IMR-90 (cell line): Measurements from ENCODE around the gene CCDC102B. TPM values are rescaled to one million over a fixed set of nuclear protein-coding genes. Genes with fewer than 3 reads are reported as not detected.

Experiments used
- ATAC-seq: fragments of 200-7000 bp; cut with Tn5 transposase; 2 replicates; pipeline ENCODE4 v1.9.1; 2020; ENCODE audit warnings: low read depth, mild to moderate bottlenecking, moderate library complexity
- BruUV-seq: library from RNA; stranded (reverse); fragments of 400-500 nt; replicated peaks from 2 replicates; lab custom pipeline; 2021; lab: Mats Ljungman, UMichigan
- CTCF ChIA-PET: fragments of 300-600 bp; formaldehyde crosslinking; extraction: SDS; loops from one replicate; lab custom pipeline; 2021; ENCODE audit warnings: antibody characterized with exemption; lab: Yijun Ruan, JAX
- POLR2A ChIA-PET: fragments of 300-600 bp; sonication (Branson Sonifier 250); formaldehyde crosslinking; loops from one replicate; lab custom pipeline; 2022; ENCODE audit warnings: antibody characterized with exemption; ENCODE audit not compliant: unreplicated experiment; lab: Charles Lee
- DNase-seq: peaks from one replicate; pipeline ENCODE4 v3.0.0; 2013
- H2AFZ ChIP-seq: replicated peaks from 2 replicates; pipeline ENCODE3; 2013; ENCODE audit warnings: low read length, mild to moderate bottlenecking; ENCODE audit not compliant: poor library complexity
- H2AK5ac ChIP-seq: 2 replicates; pipeline ENCODE4 v1.6.1; 2013; ENCODE audit warnings: low read depth, low read length, inconsistent platforms
- H2AK9ac ChIP-seq: replicated peaks from 2 replicates; pipeline ENCODE3; 2013; ENCODE audit warnings: mild to moderate bottlenecking, low read depth, low read length, moderate library complexity; ENCODE audit not compliant: poor library complexity
- H2BK120ac ChIP-seq: 2 replicates; pipeline ENCODE4 v1.6.1; 2013; ENCODE audit warnings: low read depth, low read length, inconsistent platforms
- H2BK15ac ChIP-seq: 3 replicates; pipeline ENCODE4 v1.6.1; 2013; ENCODE audit warnings: low read depth, low read length, inconsistent platforms
- H2BK20ac ChIP-seq: 2 replicates; pipeline ENCODE4 v1.6.1; 2013; ENCODE audit warnings: low read depth, mild to moderate bottlenecking, inconsistent platforms, low read length, moderate library complexity
- H2BK5ac ChIP-seq: 2 replicates; pipeline ENCODE4 v1.6.1; 2013; ENCODE audit warnings: mild to moderate bottlenecking, low read depth, low read length, inconsistent platforms; ENCODE audit not compliant: poor library complexity, severe bottlenecking
- H3K14ac ChIP-seq: replicated peaks from 2 replicates; pipeline ENCODE4 v1.6.1; 2013; ENCODE audit warnings: low read depth, low read length, inconsistent platforms
- H3K18ac ChIP-seq: 2 replicates; pipeline ENCODE4 v1.6.1; 2013; ENCODE audit warnings: low read depth, low read length, control low read depth
- H3K23ac ChIP-seq: 2 replicates; pipeline ENCODE4 v1.6.1; 2013; ENCODE audit warnings: low read depth, low read length, inconsistent platforms
- H3K27ac ChIP-seq: 2 replicates; pipeline ENCODE4 v1.5.1; 2013; ENCODE audit warnings: mild to moderate bottlenecking, control low read depth, low read length; ENCODE audit not compliant: insufficient read depth
- H3K27me3 ChIP-seq: 2 replicates; pipeline ENCODE4 v1.6.1; 2013; ENCODE audit warnings: low read length; ENCODE audit not compliant: control insufficient read depth, insufficient read depth
- H3K36me3 ChIP-seq: 2 replicates; pipeline ENCODE4 v1.6.1; 2013; ENCODE audit warnings: low read length, mixed read lengths; ENCODE audit not compliant: control insufficient read depth, insufficient read depth
- H3K4ac ChIP-seq: 2 replicates; pipeline ENCODE4 v1.6.1; 2013; ENCODE audit warnings: low read depth, low read length, inconsistent platforms
- H3K4me1 ChIP-seq: 2 replicates; pipeline ENCODE4 v1.6.1; 2013; ENCODE audit warnings: low read length, mixed read lengths; ENCODE audit not compliant: control insufficient read depth, insufficient read depth
- H3K4me2 ChIP-seq: 2 replicates; pipeline ENCODE4 v1.6.1; 2013; ENCODE audit warnings: low read depth, mild to moderate bottlenecking, control low read depth, low read length, moderate library complexity
- H3K4me3 ChIP-seq: 2 replicates; pipeline ENCODE4 v1.5.1; 2013; ENCODE audit warnings: low read depth, mild to moderate bottlenecking, control low read depth, low read length, moderate library complexity; ENCODE audit not compliant: insufficient read depth
- H3K56ac ChIP-seq: 2 replicates; pipeline ENCODE4 v1.6.1; 2013; ENCODE audit warnings: low read length, inconsistent platforms; ENCODE audit not compliant: insufficient read depth; ENCODE audit errors: extremely low read depth
- H3K79me1 ChIP-seq, 2 experiments: 2 replicates each; pipeline ENCODE4 v1.6.1; 2013; ENCODE audit warnings: low read length in 2 of 2, inconsistent platforms in 1 of 2, low read depth in 1 of 2
- H3K9ac ChIP-seq: 2 replicates; pipeline ENCODE4 v1.6.1; 2013; ENCODE audit warnings: low read depth, low read length, control low read depth
- H3K9me1 ChIP-seq: 2 replicates; pipeline ENCODE4 v1.6.1; 2013; ENCODE audit warnings: low read length, inconsistent platforms; ENCODE audit not compliant: insufficient read depth
- H3K9me3 ChIP-seq: 2 replicates; pipeline ENCODE4 v1.6.1; 2013; ENCODE audit warnings: low read length; ENCODE audit not compliant: control insufficient read depth, insufficient read depth
- H4K20me1 ChIP-seq: 2 replicates; pipeline ENCODE4 v1.6.1; 2013; ENCODE audit warnings: low read length, inconsistent platforms; ENCODE audit not compliant: insufficient read depth
- H4K5ac ChIP-seq: 2 replicates; pipeline ENCODE4 v1.6.1; 2013; ENCODE audit warnings: mild to moderate bottlenecking, low read depth, low read length, control low read depth
- H4K8ac ChIP-seq, 2 experiments: 2 replicates each; pipeline ENCODE4 v1.6.1; 2013; ENCODE audit warnings: low read depth in 2 of 2, low read length in 2 of 2, control low read depth in 1 of 2, inconsistent platforms in 1 of 2
- H4K91ac ChIP-seq: 2 replicates; pipeline ENCODE4 v1.6.1; 2013; ENCODE audit warnings: low read depth, low read length, inconsistent platforms; ENCODE audit not compliant: insufficient read depth
- BHLHE40 ChIP-seq: fragments of 150-350 bp; IDR thresholded peaks from 2 replicates; pipeline ENCODE4 v1.6.1; 2016; ENCODE audit warnings: mild to moderate bottlenecking, low read depth, low read length
- CEBPB ChIP-seq: IDR thresholded peaks from 2 replicates; pipeline ENCODE4 v1.6.1; 2012; ENCODE audit warnings: low read depth, low read length, improper control_type of control experiment
- ELK1 ChIP-seq: fragments of 150-350 bp; IDR thresholded peaks from 2 replicates; pipeline ENCODE4 v1.6.1; 2016; ENCODE audit warnings: low read depth, mild to moderate bottlenecking, low read length, moderate library complexity, borderline replicate concordance
- FOS ChIP-seq: fragments of 150-350 bp; IDR thresholded peaks from 2 replicates; pipeline ENCODE4 v1.6.1; 2016; ENCODE audit warnings: low read depth, low read length
- NFE2L2 ChIP-seq: fragments of 150-350 bp; IDR thresholded peaks from 2 replicates; pipeline ENCODE4 v1.6.1; 2016; ENCODE audit warnings: low read depth, mild to moderate bottlenecking, low read length
- RAD21 ChIP-seq: IDR thresholded peaks from 2 replicates; pipeline ENCODE4 v1.6.1; 2012; ENCODE audit warnings: low read length, improper control_type of control experiment
- RCOR1 ChIP-seq: IDR thresholded peaks from 2 replicates; pipeline ENCODE4 v1.6.1; 2012; ENCODE audit warnings: mild to moderate bottlenecking, low read length, improper control_type of control experiment; ENCODE audit not compliant: insufficient replicate concordance
- SMC3 ChIP-seq: fragments of 150-350 bp; IDR thresholded peaks from 2 replicates; pipeline ENCODE4 v1.6.1; 2016; ENCODE audit warnings: low read depth, mild to moderate bottlenecking, antibody characterized with exemption, low read length, moderate library complexity
- USF2 ChIP-seq: fragments of 150-350 bp; IDR thresholded peaks from 2 replicates; pipeline ENCODE4 v1.6.1; 2017; ENCODE audit warnings: mild to moderate bottlenecking, antibody characterized with exemption, low read length, low read depth
- WGBS, 2 experiments: methylation state at CpG; one replicate each; pipeline versions ENCODE4 v1.1.5 to v1.1.7; 2013; ENCODE audit warnings: missing lambda C conversion rate in 2 of 2; ENCODE audit not compliant: insufficient read length in 1 of 2; ENCODE audit errors: extremely low coverage in 2 of 2; 5-methylcytosine and 5-hydroxymethylcytosine counted together
- dilution Hi-C: fragments of 300-500 bp; cut with HindIII; formaldehyde crosslinking; loops from one replicate; pipeline ENCODE4 v1.14.3; 2018; ENCODE audit warnings: low sequenced_read_pairs; ENCODE audit not compliant: unreplicated experiment
- in situ Hi-C: fragments of 300-500 bp; cut with MboI; formaldehyde crosslinking; loops from 3 replicates; pipeline ENCODE4 v1.14.3; 2019; ENCODE audit warnings: low sequenced_read_pairs, inconsistent platforms, mixed read lengths
- intact Hi-C: fragments of 100-400 bp; cut with micrococcal nuclease; formaldehyde crosslinking; loops from 2 replicates; pipeline ENCODE4 v1.10.0; 2022
- polyA plus RNA-seq, 3 experiments: library from polyadenylated mRNA; depleted of rRNA; stranded (reverse); fragments of >200 nt; gene quantifications; 2 replicates each; pipeline ENCODE4 v1.2.3, GENCODE V29; 2012; ENCODE audit warnings: low replicate concordance in 1 of 3
- total RNA-seq: library from RNA; depleted of rRNA; stranded (reverse); fragments of >200 nt; gene quantifications from 2 replicates; pipeline ENCODE4 v1.2.3, GENCODE V29; 2012

CCDC102B gene
- total and polyA plus RNA-seq, 2 of the 4 experiments (the other 2 are of a cell fraction), result 0.54 to 1.4 TPM

GRCh38 chr18:69022426-69022825 is 224.5 kb downstream of the CCDC102B start:
- H3K4ac ChIP-seq, result no peak overlapping the region
- no peak overlapping the region for H4K8ac ChIP-seq
- H4K20me1 ChIP-seq, result no peaks in the 10 kb centered on the region
- H3K27me3 ChIP-seq, result no peaks in the 10 kb centered on the region
- no peak overlapping the region for H3K14ac ChIP-seq
- intact Hi-C loops, result no loop called here
- H3K18ac ChIP-seq, result no peak overlapping the region
- TF ChIP-seq NFE2L2, result no peak
- TF ChIP-seq SMC3, result no peak
- TF ChIP-seq RAD21, result no peak
- TF ChIP-seq ELK1, result no peak
- no peak for TF ChIP-seq BHLHE40
- no peak for TF ChIP-seq USF2
- TF ChIP-seq RCOR1, result no peak
- no peak for TF ChIP-seq CEBPB
- no peak for TF ChIP-seq FOS
- H3K36me3 ChIP-seq, result no peaks in the 10 kb centered on the region
- no peaks in the 10 kb centered on the region for H3K4me1 ChIP-seq
- H2AK5ac ChIP-seq, result no peak overlapping the region
- H3K9me1 ChIP-seq, result no peaks in the 10 kb centered on the region
- WGBS, 2 experiments, result no CpG with 5 or more reads among the region's 1 CpG
- H2BK120ac ChIP-seq, result no peak overlapping the region
- BruUV-seq, result no TSS peak
- H3K23ac ChIP-seq, result no peak overlapping the region
- no peak overlapping the region for H3K27ac ChIP-seq
- H2BK20ac ChIP-seq, result no peak overlapping the region
- H4K5ac ChIP-seq, result no peak overlapping the region
- ATAC-seq, result no peak
- dilution Hi-C loops, result no loop called here
- H2BK15ac ChIP-seq, result no peak overlapping the region
- no peaks in the 10 kb centered on the region for H3K79me1 ChIP-seq
- no peak overlapping the region for H4K91ac ChIP-seq
- no peak overlapping the region for H2BK5ac ChIP-seq
- POLR2A ChIA-PET, result no interaction called here
- no peak overlapping the region for H2AK9ac ChIP-seq
- no peak overlapping the region for H2AFZ ChIP-seq
- no peak overlapping the region for H3K56ac ChIP-seq
- no peak overlapping the region for H3K9ac ChIP-seq
- H3K4me2 ChIP-seq, result no peak overlapping the region
- in situ Hi-C loops, result no loop called here
- DNase-seq, result no peak
- no peaks in the 10 kb centered on the region for H3K9me3 ChIP-seq
- no peak overlapping the region for H3K4me3 ChIP-seq
- CTCF ChIA-PET, result no interaction called here
